ACC112 (cell line): Measurements from ENCODE around the gene BUD13.

ENCODE experiments used
- H2AFZ ChIP-seq: fragments of 200-600 bp; sonication (generic); one replicate; pipeline ENCODE4 v1.6.0; 2017; ENCODE audit warnings: antibody characterized with exemption, low read length; ENCODE audit not compliant: unreplicated experiment
- H3K27ac ChIP-seq: fragments of 200-600 bp; sonication (generic); 2 replicates; pipeline ENCODE4 v1.5.1; 2014; ENCODE audit warnings: low read depth, mild to moderate bottlenecking, antibody characterized with exemption, low read length, moderate library complexity
- H3K27me3 ChIP-seq: fragments of 200-600 bp; sonication (generic); 2 replicates; pipeline ENCODE4 v1.6.1; 2014; ENCODE audit warnings: mild to moderate bottlenecking, antibody characterized with exemption, low read length, moderate library complexity, mixed read lengths; ENCODE audit not compliant: insufficient read depth
- H3K36me3 ChIP-seq: fragments of 200-600 bp; sonication (generic); 2 replicates; pipeline ENCODE4 v1.6.1; 2016; ENCODE audit warnings: mild to moderate bottlenecking, antibody characterized with exemption, low read length, moderate library complexity, mixed read lengths; ENCODE audit not compliant: insufficient read depth
- H3K4me1 ChIP-seq: fragments of 200-600 bp; sonication (generic); one replicate; pipeline ENCODE4 v1.6.1; 2016; ENCODE audit warnings: low read length, mixed read lengths; ENCODE audit not compliant: insufficient read depth, unreplicated experiment, control insufficient read depth
- H3K4me3 ChIP-seq: fragments of 200-600 bp; sonication (generic); 2 replicates; pipeline ENCODE4 v1.5.1; 2014; ENCODE audit warnings: mild to moderate bottlenecking, low read depth, low read length
- H3K79me2 ChIP-seq: fragments of 200-600 bp; sonication (generic); one replicate; pipeline ENCODE4 v1.6.0; 2016; ENCODE audit warnings: low read length; ENCODE audit not compliant: control insufficient read depth, unreplicated experiment, insufficient read depth

BUD13 gene

GRCh38 chr11:116718955-116719501 lies 53.8 kb downstream of the BUD13 start:
- Histone ChIP-seq H3K4me1 (no peaks in the 10 kb centered on the region), H2AFZ (no peak overlapping the region), H3K79me2 (no peaks in the 10 kb centered on the region), H3K27me3 (no peaks in the 10 kb centered on the region), H3K36me3 (no peaks in the 10 kb centered on the region), H3K4me3 (no peak overlapping the region), H3K27ac (no peak overlapping the region)

GRCh38 chr11:116716621-116717020 lies 56.2 kb downstream of the BUD13 start:
- H3K79me2 ChIP-seq: no peaks in the 10 kb centered on the region
- H3K27me3 ChIP-seq: no peaks in the 10 kb centered on the region
- no peaks in the 10 kb centered on the region for H3K36me3 ChIP-seq
- no peak overlapping the region for H3K27ac ChIP-seq
- no peak overlapping the region for H3K4me3 ChIP-seq
- no peak overlapping the region for H2AFZ ChIP-seq
- no peaks in the 10 kb centered on the region for H3K4me1 ChIP-seq

GRCh38 chr11:116715383-116715782 lies 57.4 kb downstream of the BUD13 start:
- Histone ChIP-seq H3K79me2 (no peaks in the 10 kb centered on the region), H3K36me3 (no peaks in the 10 kb centered on the region), H2AFZ (no peak overlapping the region), H3K27ac (no peak overlapping the region), H3K4me1 (no peaks in the 10 kb centered on the region), H3K27me3 (peaks cover under 1% of the 10 kb centered on the region; the same call in 1 of the 2 replicates), H3K4me3 (no peak overlapping the region)

GRCh38 chr11:116714902-116715301 lies 57.9 kb downstream of the BUD13 start:
- Histone ChIP-seq H3K36me3 (no peaks in the 10 kb centered on the region), H3K79me2 (no peaks in the 10 kb centered on the region), H3K27me3 (peaks cover 5% of the 10 kb centered on the region; the same call in 1 of the 2 replicates), H3K4me3 (no peak overlapping the region), H3K4me1 (no peaks in the 10 kb centered on the region), H3K27ac (no peak overlapping the region), H2AFZ (no peak overlapping the region)

- H3K79me2 ChIP-seq: no peaks in the 10 kb centered on the region
- H2AFZ ChIP-seq: no peak overlapping the region
- no peaks in the 10 kb centered on the region for H3K4me1 ChIP-seq
- H3K27me3 ChIP-seq: peaks cover 27% of the 10 kb centered on the region
- no peak overlapping the region for H3K4me3 ChIP-seq
- H3K27ac ChIP-seq: no peak overlapping the region
- no peaks in the 10 kb centered on the region for H3K36me3 ChIP-seq
Observed at GRCh38 chr11:116712428-116712827, 60.4 kb downstream of the BUD13 start.

GRCh38 chr11:116710762-116711161 lies 62.0 kb downstream of the BUD13 start:
- Histone ChIP-seq H3K79me2 (no peaks in the 10 kb centered on the region), H3K4me1 (no peaks in the 10 kb centered on the region), H3K4me3 (no peak overlapping the region), H3K36me3 (no peaks in the 10 kb centered on the region), H3K27ac (no peak overlapping the region), H2AFZ (no peak overlapping the region), H3K27me3 (peaks cover 37% of the 10 kb centered on the region)

- no peaks in the 10 kb centered on the region for H3K79me2 ChIP-seq
- no peak overlapping the region for H3K27ac ChIP-seq
- H3K27me3 ChIP-seq: peaks cover 37% of the 10 kb centered on the region
- H3K36me3 ChIP-seq: no peaks in the 10 kb centered on the region
- no peak overlapping the region for H2AFZ ChIP-seq
- H3K4me1 ChIP-seq: no peaks in the 10 kb centered on the region
- H3K4me3 ChIP-seq: no peak overlapping the region
Observed at GRCh38 chr11:116710001-116710674, 62.6 kb downstream of the BUD13 start.

GRCh38 chr11:116707746-116708145 lies 65.0 kb downstream of the BUD13 start:
- H3K27me3 ChIP-seq: peaks cover 42% of the 10 kb centered on the region
- no peak overlapping the region for H2AFZ ChIP-seq

GRCh38 chr11:116707161-116707629 lies 65.6 kb downstream of the BUD13 start:
- Histone ChIP-seq H3K27ac (no peak overlapping the region), H3K36me3 (no peaks in the 10 kb centered on the region), H3K27me3 (peaks cover 44% of the 10 kb centered on the region), H3K4me3 (no peak overlapping the region), H2AFZ (no peak overlapping the region), H3K4me1 (no peaks in the 10 kb centered on the region), H3K79me2 (no peaks in the 10 kb centered on the region)

More at GRCh38 chr11:116707746-116708145, 65.0 kb downstream of the BUD13 start:
- Histone ChIP-seq H3K4me3 (no peak overlapping the region), H3K36me3 (no peaks in the 10 kb centered on the region), H3K27ac (no peak overlapping the region), H3K79me2 (no peaks in the 10 kb centered on the region), H3K4me1 (no peaks in the 10 kb centered on the region)

GRCh38 chr11:116703421-116703820 lies 69.4 kb downstream of the BUD13 start:
- Histone ChIP-seq H2AFZ (no peak overlapping the region), H3K4me1 (no peaks in the 10 kb centered on the region), H3K27me3 (peaks cover 25% of the 10 kb centered on the region), H3K27ac (no peak overlapping the region), H3K36me3 (no peaks in the 10 kb centered on the region), H3K79me2 (no peaks in the 10 kb centered on the region), H3K4me3 (no peak overlapping the region)

GRCh38 chr11:116702772-116703385 lies 69.9 kb downstream of the BUD13 start:
- H3K4me3 ChIP-seq: no peak overlapping the region
- no peak overlapping the region for H2AFZ ChIP-seq
- H3K79me2 ChIP-seq: no peaks in the 10 kb centered on the region
- H3K27ac ChIP-seq: no peak overlapping the region
- H3K36me3 ChIP-seq: no peaks in the 10 kb centered on the region
- H3K4me1 ChIP-seq: no peaks in the 10 kb centered on the region
- H3K27me3 ChIP-seq: peaks cover 22% of the 10 kb centered on the region
